Loucy (cell line): ENCODE results near the gene KIF21A.
"Not testable (repeated sequence)": the region's sequence is repeated elsewhere in the genome, so short reads cannot be mapped to it uniquely, and the experiment has no call there.

Source experiments
- H2AFZ ChIP-seq: fragments of 200-600 bp; sonication (generic); 2 replicates; pipeline ENCODE4 v1.6.0; 2016; ENCODE audit warnings: antibody characterized with exemption, mild to moderate bottlenecking, low read length, moderate library complexity
- H3F3A ChIP-seq: fragments of 200-600 bp; 2 replicates; pipeline ENCODE4 v1.6.0; 2016; ENCODE audit warnings: antibody characterized with exemption, low read depth, mild to moderate bottlenecking
- H3K27me3 ChIP-seq: fragments of 200-600 bp; sonication (generic); 2 replicates; pipeline ENCODE4 v1.6.1; 2014; ENCODE audit warnings: low read length, mild to moderate bottlenecking; ENCODE audit not compliant: insufficient read depth, poor library complexity, severe bottlenecking
- H3K36me3 ChIP-seq: fragments of 200-600 bp; sonication (generic); 2 replicates; pipeline ENCODE4 v1.6.1; 2016; ENCODE audit warnings: low read length; ENCODE audit not compliant: insufficient read depth
- H3K4me1 ChIP-seq: fragments of 200-600 bp; sonication (generic); 2 replicates; pipeline ENCODE4 v1.5.1; 2014; ENCODE audit warnings: low read length, mild to moderate bottlenecking; ENCODE audit not compliant: insufficient read depth, poor library complexity, severe bottlenecking
- H3K4me2 ChIP-seq: fragments of 200-600 bp; sonication (generic); 2 replicates; pipeline ENCODE4 v1.6.0; 2014; ENCODE audit warnings: antibody characterized with exemption, low read length, low read depth, mild to moderate bottlenecking; ENCODE audit not compliant: poor library complexity, severe bottlenecking
- H3K4me3 ChIP-seq: fragments of 200-600 bp; sonication (generic); 2 replicates; pipeline ENCODE4 v1.5.1; 2014; ENCODE audit warnings: low read length, mild to moderate bottlenecking, mixed read lengths; ENCODE audit not compliant: poor library complexity, severe bottlenecking
- H3K79me2 ChIP-seq: fragments of 200-600 bp; sonication (generic); 2 replicates; pipeline ENCODE4 v1.6.1; 2014; ENCODE audit warnings: low read length; ENCODE audit not compliant: insufficient read depth
- H3K9ac ChIP-seq: fragments of 200-600 bp; sonication (generic); 2 replicates; pipeline ENCODE4 v1.6.0; 2014; ENCODE audit warnings: mild to moderate bottlenecking, low read depth, low read length, moderate library complexity; ENCODE audit not compliant: poor library complexity, severe bottlenecking
- H3K9me2 ChIP-seq: fragments of 200-600 bp; sonication (generic); replicated peaks from 2 replicates; pipeline ENCODE4 v1.6.1; 2016; ENCODE audit warnings: low read depth, low read length, mixed read lengths
- H3K9me3 ChIP-seq: fragments of 200-600 bp; sonication (generic); 2 replicates; pipeline ENCODE4 v1.6.1; 2014; ENCODE audit warnings: mild to moderate bottlenecking, antibody characterized with exemption, low read length, low read depth; ENCODE audit not compliant: insufficient read depth
- H4K20me1 ChIP-seq: fragments of 200-600 bp; sonication (generic); 2 replicates; pipeline ENCODE4 v1.6.0; 2014; ENCODE audit warnings: antibody characterized with exemption, low read length, mild to moderate bottlenecking; ENCODE audit not compliant: insufficient read depth, poor library complexity, severe bottlenecking
- EZH2phosphoT487 ChIP-seq: fragments of 200-600 bp; IDR thresholded peaks from 2 replicates; pipeline ENCODE4 v1.6.1; 2018; ENCODE audit warnings: antibody characterized with exemption, mild to moderate bottlenecking, moderate library complexity, borderline replicate concordance
- TF ChIP-seq, protein P1 (sequence below): fragments of 200-600 bp; sonication (generic); conservative IDR thresholded peaks from 2 replicates; pipeline ENCODE4 v1.5.1; 2014; ENCODE audit warnings: mild to moderate bottlenecking, antibody characterized with exemption, low read length

Gene KIF21A

GRCh38 chr12:39296496-39296895, 146.4 kb downstream of the KIF21A start:
- Histone ChIP-seq H3K79me2 (no peaks in the 10 kb centered on the region), H3K9me2 (no peaks in the 10 kb centered on the region), H3K9me3 (no peaks in the 10 kb centered on the region), H3F3A (no peaks in the 10 kb centered on the region), H3K9ac (no peak overlapping the region), H4K20me1 (no peaks in the 10 kb centered on the region), H3K4me2 (no peak overlapping the region), H3K27me3 (no peaks in the 10 kb centered on the region), H3K4me3 (no peak overlapping the region), H2AFZ (no peak overlapping the region), H3K4me1 (no peaks in the 10 kb centered on the region), H3K36me3 (no peaks in the 10 kb centered on the region)
- TF ChIP-seq, protein P1, sequence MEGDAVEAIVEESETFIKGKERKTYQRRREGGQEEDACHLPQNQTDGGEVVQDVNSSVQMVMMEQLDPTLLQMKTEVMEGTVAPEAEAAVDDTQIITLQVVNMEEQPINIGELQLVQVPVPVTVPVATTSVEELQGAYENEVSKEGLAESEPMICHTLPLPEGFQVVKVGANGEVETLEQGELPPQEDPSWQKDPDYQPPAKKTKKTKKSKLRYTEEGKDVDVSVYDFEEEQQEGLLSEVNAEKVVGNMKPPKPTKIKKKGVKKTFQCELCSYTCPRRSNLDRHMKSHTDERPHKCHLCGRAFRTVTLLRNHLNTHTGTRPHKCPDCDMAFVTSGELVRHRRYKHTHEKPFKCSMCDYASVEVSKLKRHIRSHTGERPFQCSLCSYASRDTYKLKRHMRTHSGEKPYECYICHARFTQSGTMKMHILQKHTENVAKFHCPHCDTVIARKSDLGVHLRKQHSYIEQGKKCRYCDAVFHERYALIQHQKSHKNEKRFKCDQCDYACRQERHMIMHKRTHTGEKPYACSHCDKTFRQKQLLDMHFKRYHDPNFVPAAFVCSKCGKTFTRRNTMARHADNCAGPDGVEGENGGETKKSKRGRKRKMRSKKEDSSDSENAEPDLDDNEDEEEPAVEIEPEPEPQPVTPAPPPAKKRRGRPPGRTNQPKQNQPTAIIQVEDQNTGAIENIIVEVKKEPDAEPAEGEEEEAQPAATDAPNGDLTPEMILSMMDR, result no peak
- no peak for TF ChIP-seq EZH2phosphoT487

GRCh38 chr12:39295593-39295992, 147.3 kb downstream of the KIF21A start:
- H3K9me2 ChIP-seq, H3K9ac ChIP-seq, H3K36me3 ChIP-seq, H3K9me3 ChIP-seq, H4K20me1 ChIP-seq, H3K27me3 ChIP-seq, H3K4me3 ChIP-seq, H3K79me2 ChIP-seq, H3K4me2 ChIP-seq, H3F3A ChIP-seq, H2AFZ ChIP-seq, H3K4me1 ChIP-seq: not testable (repeated sequence)

- TF ChIP-seq, protein P1, result no peak
- TF ChIP-seq EZH2phosphoT487, result no peak
- Histone ChIP-seq H3K79me2 (no peaks in the 10 kb centered on the region), H3K4me2 (no peak overlapping the region)
These were observed 148.2 kb downstream of the KIF21A start for GRCh38 chr12:39294715-39295114.

GRCh38 chr12:39292125-39292630, 150.7 kb downstream of the KIF21A start:
- H3K9me2 ChIP-seq, result no peaks in the 10 kb centered on the region
- H3K9me3 ChIP-seq, result no peaks in the 10 kb centered on the region
- no peaks in the 10 kb centered on the region for H4K20me1 ChIP-seq
- no peak overlapping the region for H3K4me2 ChIP-seq
- H3F3A ChIP-seq, result no peaks in the 10 kb centered on the region
- no peaks in the 10 kb centered on the region for H3K79me2 ChIP-seq
- no peaks in the 10 kb centered on the region for H3K4me1 ChIP-seq
- no peak overlapping the region for H3K9ac ChIP-seq
- TF ChIP-seq, protein P1, result no peak
- no peak for TF ChIP-seq EZH2phosphoT487
- H3K27me3 ChIP-seq, result no peaks in the 10 kb centered on the region
- H3K4me3 ChIP-seq, result no peak overlapping the region
- no peak overlapping the region for H2AFZ ChIP-seq
- no peaks in the 10 kb centered on the region for H3K36me3 ChIP-seq

More at GRCh38 chr12:39294715-39295114, 148.2 kb downstream of the KIF21A start:
- no peaks in the 10 kb centered on the region for H3K36me3 ChIP-seq
- H3K4me1 ChIP-seq, result no peaks in the 10 kb centered on the region
- H3K4me3 ChIP-seq, result no peak overlapping the region
- no peaks in the 10 kb centered on the region for H3F3A ChIP-seq
- H2AFZ ChIP-seq, result no peak overlapping the region
- no peaks in the 10 kb centered on the region for H3K9me2 ChIP-seq
- H3K9me3 ChIP-seq, result no peaks in the 10 kb centered on the region
- H4K20me1 ChIP-seq, result no peaks in the 10 kb centered on the region
- H3K9ac ChIP-seq, result no peak overlapping the region
- H3K27me3 ChIP-seq, result no peaks in the 10 kb centered on the region
